OCI-LY7 (cell line): ENCODE data around the gene MYO18B.

Source experiments
- EZH2phosphoT487 ChIP-seq: fragments of 200-600 bp; sonication (generic); IDR thresholded peaks from 2 replicates; pipeline ENCODE4 v1.6.1; 2018; ENCODE audit warnings: low read depth, borderline replicate concordance, mild to moderate bottlenecking, mixed run types, antibody characterized with exemption, low read length, moderate library complexity, mixed read lengths
- TF ChIP-seq, protein P1 (sequence below): fragments of 200-600 bp; sonication (generic); conservative IDR thresholded peaks from 2 replicates; pipeline ENCODE4 v1.5.1; 2014; ENCODE audit warnings: mild to moderate bottlenecking, antibody characterized with exemption, low read length, moderate library complexity, mixed read lengths

DNA sequence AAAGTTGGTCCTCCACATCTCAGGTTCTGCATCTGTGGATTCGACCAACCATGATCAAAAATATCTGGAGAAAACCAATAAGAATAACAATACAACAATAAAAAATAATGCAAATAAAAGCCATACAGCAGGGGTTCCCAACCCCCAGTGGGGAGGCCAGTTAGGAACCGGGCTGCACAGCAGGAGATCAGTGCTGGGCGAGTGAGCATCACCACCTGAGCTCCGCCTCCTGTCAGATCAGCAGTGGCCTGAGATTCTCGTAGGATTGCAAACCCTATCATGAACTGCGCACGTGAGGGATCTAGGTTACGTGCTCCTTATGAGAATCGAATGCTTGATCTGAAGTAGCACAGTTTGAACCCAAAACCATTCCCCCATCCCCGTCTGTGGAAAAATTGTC, 25.4 kb upstream of the MYO18B start:
- TF ChIP-seq, protein P1, sequence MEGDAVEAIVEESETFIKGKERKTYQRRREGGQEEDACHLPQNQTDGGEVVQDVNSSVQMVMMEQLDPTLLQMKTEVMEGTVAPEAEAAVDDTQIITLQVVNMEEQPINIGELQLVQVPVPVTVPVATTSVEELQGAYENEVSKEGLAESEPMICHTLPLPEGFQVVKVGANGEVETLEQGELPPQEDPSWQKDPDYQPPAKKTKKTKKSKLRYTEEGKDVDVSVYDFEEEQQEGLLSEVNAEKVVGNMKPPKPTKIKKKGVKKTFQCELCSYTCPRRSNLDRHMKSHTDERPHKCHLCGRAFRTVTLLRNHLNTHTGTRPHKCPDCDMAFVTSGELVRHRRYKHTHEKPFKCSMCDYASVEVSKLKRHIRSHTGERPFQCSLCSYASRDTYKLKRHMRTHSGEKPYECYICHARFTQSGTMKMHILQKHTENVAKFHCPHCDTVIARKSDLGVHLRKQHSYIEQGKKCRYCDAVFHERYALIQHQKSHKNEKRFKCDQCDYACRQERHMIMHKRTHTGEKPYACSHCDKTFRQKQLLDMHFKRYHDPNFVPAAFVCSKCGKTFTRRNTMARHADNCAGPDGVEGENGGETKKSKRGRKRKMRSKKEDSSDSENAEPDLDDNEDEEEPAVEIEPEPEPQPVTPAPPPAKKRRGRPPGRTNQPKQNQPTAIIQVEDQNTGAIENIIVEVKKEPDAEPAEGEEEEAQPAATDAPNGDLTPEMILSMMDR, result no peak
- no peak for TF ChIP-seq EZH2phosphoT487
